Activated T-helper 1 cell treated with anti-CD3 and anti-CD28 coated beads, Interleukin-2, amount 50 U/mL, for 16 hours (primary cell): ENCODE results near the gene BST1.
"Not testable (repeated sequence)": the region's sequence is repeated elsewhere in the genome, so short reads cannot be mapped to it uniquely, and the experiment has no call there.

Experiments
- DNase-seq, 2 donors: peaks; one replicate each; pipeline ENCODE4 v3.0.0-alpha.2; 2020; ENCODE audit warnings: low read depth in 1 of 2, low spot score in 1 of 2

BST1 gene

GRCh38 chr4:15744016-15744545 is 41.2 kb downstream of the BST1 start:
- DNase-seq, result no peak

GRCh38 chr4:15746110-15746509 is 43.2 kb downstream of the BST1 start:
- DNase-seq, result no peak

GRCh38 chr4:15749001-15749400 is 46.1 kb downstream of the BST1 start:
- DNase-seq, result no peak

- DNase-seq, result no peak
Measured at GRCh38 chr4:15751153-15751552, 48.3 kb downstream of the BST1 start.

GRCh38 chr4:15753081-15753480 is 50.2 kb downstream of the BST1 start:
- DNase-seq, result no peak

GRCh38 chr4:15753786-15754185 is 50.9 kb downstream of the BST1 start:
- DNase-seq, result no peak

GRCh38 chr4:15754323-15754722 is 51.5 kb downstream of the BST1 start:
- DNase-seq, result no peak

- peak in 1 of 2 donors; percentile 29 for DNase-seq
Measured at GRCh38 chr4:15755321-15756155, 52.7 kb downstream of the BST1 start.

GRCh38 chr4:15756361-15756861 is 53.5 kb downstream of the BST1 start:
- peak; percentile 28 to 65 for DNase-seq

- DNase-seq, result no peak
Measured at GRCh38 chr4:15757054-15757453, 54.2 kb downstream of the BST1 start.

- DNase-seq, result no peak
Measured at GRCh38 chr4:15758294-15758693, 55.4 kb downstream of the BST1 start.

GRCh38 chr4:15762460-15762859 is 59.6 kb downstream of the BST1 start:
- DNase-seq, result not testable (repeated sequence)

GRCh38 chr4:15765391-15765790 is 62.5 kb downstream of the BST1 start:
- no peak for DNase-seq

- DNase-seq, result no peak
Measured at GRCh38 chr4:15765910-15766697, 63.2 kb downstream of the BST1 start.

- DNase-seq, result no peak
Measured at GRCh38 chr4:15766821-15767220, 64.0 kb downstream of the BST1 start.

- DNase-seq, result no peak
Measured at GRCh38 chr4:15769202-15769601, 66.3 kb downstream of the BST1 start.

- DNase-seq, result no peak
Measured at GRCh38 chr4:15771216-15772058, 68.6 kb downstream of the BST1 start.

GRCh38 chr4:15774020-15774420 is 71.2 kb downstream of the BST1 start:
- DNase-seq, result no peak

- no peak for DNase-seq
Measured at GRCh38 chr4:15776871-15777648, 74.2 kb downstream of the BST1 start.

- no peak for DNase-seq
Measured at GRCh38 chr4:15777697-15778288, 74.9 kb downstream of the BST1 start.
